SK-N-SH treated with all-trans-retinoic acid at 6 μM for 48 hours (cell line): Measurements from ENCODE around the gene FBXO27.

Experiments used
- TF ChIP-seq, protein P1 (sequence below): fragments of 250-450 bp; sonication (Bioruptor Pico); IDR thresholded peaks from 2 replicates; pipeline ENCODE4 v1.8.0; 2021; ENCODE audit warnings: low read depth, mild to moderate bottlenecking, moderate library complexity, borderline replicate concordance

Gene FBXO27

DNA sequence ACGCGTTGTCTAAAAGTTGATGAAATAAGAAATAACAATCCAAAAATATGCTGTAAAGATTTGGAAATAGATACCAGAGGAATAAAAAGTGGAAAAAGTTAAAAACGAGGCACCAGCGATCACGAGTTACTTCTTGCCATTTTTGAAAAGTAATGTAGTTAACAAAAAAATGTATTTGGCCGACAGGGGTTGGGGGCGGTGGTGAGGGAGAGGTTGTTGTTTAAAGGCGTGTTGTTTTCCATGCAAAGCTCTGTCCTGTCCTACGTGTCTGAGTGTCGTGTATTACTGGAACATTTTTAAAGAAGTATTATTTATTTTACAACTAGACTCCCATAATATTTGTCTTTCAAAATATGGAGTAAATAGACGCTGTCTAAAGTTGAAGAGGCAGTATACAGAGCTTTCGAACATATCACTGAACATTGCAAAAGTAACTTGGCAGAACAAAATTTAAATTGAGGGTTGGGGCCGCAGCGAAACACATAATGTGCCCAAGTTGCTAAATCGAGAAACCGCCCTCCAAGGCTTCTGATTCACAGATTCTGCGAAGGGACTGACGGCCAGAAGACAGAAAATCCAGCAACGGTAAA lies 57.6 kb downstream of the FBXO27 start (continued):
- TF ChIP-seq, protein P1, sequence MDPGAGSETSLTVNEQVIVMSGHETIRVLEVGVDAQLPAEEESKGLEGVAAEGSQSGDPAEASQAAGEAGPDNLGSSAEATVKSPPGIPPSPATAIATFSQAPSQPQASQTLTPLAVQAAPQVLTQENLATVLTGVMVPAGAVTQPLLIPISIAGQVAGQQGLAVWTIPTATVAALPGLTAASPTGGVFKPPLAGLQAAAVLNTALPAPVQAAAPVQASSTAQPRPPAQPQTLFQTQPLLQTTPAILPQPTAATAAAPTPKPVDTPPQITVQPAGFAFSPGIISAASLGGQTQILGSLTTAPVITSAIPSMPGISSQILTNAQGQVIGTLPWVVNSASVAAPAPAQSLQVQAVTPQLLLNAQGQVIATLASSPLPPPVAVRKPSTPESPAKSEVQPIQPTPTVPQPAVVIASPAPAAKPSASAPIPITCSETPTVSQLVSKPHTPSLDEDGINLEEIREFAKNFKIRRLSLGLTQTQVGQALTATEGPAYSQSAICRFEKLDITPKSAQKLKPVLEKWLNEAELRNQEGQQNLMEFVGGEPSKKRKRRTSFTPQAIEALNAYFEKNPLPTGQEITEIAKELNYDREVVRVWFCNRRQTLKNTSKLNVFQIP (CRISPR knock-in tag) = no peak
- TF ChIP-seq, all 23 proteins: peak for 0
